GM21619 (cell line): ENCODE data around the gene RPS27A.
"Not testable (repeated sequence)": the region's sequence is repeated elsewhere in the genome, so short reads cannot be mapped to it uniquely, and the experiment has no call there.

Experiments
- ATAC-seq: cut with Tn5 transposase; IDR thresholded peaks from one replicate; pipeline ENCODE4 v1.9.1; 2021; ENCODE audit not compliant: unreplicated experiment

RPS27A gene

DNA sequence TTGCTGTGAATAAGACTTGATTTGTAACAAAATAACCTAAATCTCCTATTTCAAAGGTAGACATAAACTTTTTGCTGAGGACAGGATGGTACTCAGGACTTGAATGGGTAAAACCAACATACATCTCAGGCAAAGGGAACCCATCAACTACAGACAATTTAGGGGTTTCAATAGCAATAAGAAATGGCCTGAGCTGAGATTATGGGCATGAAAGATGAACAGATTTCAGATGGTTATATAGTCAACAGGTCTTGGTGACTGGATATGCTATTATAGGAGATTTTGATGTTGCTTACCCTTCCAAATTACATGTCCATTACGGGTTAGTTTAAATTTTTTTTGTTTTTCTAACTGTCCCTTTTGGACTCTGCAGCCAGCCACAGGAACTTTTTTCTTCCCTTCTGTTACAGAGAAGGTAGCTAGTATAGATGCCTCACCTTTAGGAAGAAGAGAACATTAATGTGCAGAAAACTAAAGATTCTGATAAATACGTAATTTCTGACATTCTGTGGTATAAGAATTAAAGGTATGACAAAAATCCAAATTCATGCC lies 4.6 kb downstream of the RPS27A start:
- no peak for ATAC-seq

DNA sequence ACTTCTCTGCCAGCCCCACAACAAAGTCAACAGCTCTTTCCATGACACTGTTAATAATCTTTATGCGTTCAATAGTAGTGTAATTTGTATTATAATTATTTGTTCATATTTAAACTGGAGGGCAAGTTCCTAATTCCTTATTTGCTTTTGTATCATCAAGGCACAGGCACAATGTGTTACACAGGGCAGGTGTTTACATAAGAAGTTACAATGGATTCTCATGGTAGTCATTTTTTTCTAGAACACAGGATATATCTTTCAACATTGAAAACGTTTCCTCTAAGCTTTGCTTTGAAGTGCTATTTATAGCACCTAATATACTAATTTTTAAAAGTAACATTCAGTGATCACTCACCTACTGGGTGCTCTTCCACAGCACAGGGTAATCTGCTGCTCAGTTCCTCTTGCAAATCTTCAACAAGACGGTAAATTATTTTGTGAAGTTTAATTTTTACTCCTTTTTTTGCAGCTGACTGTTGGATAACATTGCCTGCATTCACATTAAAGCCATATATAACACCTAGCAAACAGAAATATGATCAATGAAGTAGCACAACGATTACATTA lies 7.3 kb downstream of the RPS27A start:
- ATAC-seq: no peak

DNA sequence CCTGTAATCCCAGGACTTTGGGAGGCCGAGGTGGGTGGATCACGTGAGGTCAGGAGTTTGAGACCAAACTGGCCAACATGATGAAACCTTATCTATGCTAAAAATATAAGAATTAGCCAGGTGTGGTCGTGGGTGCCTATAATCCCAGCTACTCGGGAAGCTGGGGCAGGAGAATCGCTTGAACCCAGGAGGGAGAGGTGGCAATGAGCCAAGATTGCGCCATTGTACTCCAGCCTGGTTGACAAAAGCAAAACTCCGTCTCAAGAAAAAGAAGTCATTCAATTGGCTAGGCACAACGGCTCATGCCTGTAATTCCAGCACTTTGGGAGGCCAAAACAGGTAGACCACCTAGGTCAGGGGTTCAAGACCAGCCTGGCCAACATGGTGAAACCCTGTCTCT lies 9.1 kb downstream of the RPS27A start:
- ATAC-seq: not testable (repeated sequence)

DNA sequence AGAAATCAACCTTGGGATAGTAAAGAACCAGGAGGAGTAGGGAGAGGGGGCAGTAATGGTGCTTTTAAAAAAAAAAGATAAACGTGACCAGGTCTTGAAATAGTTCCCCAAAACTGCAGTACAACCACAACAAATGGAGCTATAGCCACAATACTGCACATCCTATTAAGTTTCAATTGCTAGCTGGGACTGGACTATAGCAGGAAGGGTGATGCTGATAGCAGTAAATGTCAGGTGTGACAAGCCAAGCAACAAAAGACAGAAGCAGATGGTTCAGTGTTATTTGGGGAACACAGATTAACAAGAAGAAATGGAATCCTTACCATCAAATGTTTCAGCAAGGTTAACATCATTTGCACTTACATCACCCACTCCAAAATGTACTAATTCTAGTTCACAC lies 10.1 kb downstream of the RPS27A start:
- no peak for ATAC-seq

DNA sequence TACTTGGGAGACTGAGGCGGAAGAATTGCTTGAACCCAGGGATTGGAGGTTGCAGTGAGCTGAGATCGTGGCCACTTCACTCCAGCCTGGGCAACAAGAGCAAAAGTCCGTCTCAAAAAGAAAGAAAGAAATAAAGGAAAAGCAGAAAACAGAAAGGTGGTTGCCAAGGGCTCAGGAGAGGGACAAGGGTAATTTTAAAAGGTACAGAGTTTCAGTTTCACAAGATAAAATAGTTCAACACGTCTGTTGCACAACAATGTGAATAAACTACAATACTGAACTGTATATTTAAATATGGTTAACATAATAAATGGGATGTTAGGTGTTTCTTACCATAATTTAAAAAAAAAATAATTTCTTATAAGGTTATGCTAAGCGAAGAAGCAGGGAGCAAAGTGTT lies 12.9 kb downstream of the RPS27A start:
- ATAC-seq: no peak

DNA sequence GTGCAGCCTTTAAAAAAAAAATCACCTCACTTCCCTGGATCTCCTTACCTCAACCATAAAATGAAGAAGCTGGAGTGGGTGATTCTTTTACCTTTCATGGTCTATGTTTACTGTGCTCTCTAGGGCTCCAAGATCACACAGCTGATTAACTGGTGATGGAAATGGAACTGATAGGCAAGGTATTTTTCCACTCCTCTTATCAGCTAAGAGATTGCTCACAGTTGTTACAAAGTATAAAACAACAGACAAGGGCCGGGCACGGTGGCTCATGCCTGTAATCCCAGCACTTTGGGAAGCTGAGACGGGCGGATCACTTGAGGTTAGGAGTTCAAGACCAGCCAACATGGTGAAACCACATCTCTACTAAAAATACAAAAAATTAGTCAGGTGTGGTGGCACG lies 14.5 kb downstream of the RPS27A start:
- no peak for ATAC-seq

DNA sequence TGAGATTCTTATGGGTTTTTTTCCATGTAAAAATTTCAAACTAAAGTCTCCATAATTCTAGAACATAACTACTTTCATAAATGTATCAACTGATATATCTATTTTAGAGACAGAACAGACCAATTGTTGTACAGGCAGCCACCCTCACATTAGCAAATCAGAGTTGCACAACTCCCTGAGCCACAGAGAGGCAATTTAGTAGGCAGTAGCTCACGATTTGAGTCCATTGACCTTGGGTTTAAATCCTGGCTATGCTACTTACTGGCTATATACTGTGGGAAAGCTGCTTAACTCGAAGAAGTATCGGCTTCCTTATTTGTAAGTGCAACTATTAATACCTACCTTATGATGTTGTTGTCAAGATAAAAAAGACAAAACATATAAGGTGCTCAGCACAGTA lies 20.3 kb downstream of the RPS27A start:
- no peak for ATAC-seq

DNA sequence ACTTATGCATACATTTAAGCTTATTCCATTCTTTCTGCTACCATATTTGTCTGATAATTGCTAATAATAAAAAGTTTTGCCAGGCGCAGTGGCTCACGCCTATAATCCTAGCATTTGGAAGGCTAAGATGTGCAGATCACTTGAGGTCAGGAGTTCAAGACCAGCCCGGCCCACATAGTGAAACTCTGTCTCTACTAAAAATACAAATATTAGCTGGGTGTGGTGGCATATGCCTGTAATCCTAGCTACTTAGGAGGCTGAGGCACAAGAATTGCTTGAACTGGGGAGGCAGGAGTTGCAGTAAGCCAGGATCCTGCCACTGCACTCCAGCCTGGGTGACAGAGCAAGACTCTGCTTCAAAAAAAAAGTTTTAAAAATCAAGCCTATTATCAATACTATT lies 27.1 kb downstream of the RPS27A start:
- not testable (repeated sequence) for ATAC-seq

DNA sequence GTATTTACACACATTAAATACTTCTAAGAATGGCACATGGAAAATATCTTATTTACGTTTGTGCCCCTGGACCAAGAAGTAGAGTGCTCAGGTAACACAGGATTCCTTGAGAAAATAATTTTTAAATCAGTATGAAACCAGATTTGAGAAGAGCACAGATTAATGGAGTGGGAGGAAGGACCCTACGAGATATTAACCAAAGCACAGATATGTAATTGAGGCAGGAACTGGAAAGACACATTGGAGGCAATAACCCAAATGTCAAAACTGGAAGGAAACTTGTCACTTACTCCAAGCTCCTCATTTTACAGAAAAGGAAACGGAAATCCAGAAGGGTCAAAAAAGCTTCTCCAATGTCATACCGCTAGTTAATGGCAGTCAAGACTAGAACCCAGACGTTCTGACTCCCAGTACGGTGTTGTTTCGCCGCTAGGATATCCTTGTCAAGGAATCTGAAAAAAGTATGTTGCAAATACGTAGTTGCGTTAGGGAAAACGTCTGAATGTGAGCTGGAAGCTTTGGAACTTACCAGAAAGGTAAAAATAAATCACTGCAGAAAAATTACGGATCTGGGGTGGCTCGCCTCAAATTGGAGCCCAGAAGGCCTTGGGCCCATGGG lies 35.9 kb downstream of the RPS27A start:
- ATAC-seq: no peak

DNA sequence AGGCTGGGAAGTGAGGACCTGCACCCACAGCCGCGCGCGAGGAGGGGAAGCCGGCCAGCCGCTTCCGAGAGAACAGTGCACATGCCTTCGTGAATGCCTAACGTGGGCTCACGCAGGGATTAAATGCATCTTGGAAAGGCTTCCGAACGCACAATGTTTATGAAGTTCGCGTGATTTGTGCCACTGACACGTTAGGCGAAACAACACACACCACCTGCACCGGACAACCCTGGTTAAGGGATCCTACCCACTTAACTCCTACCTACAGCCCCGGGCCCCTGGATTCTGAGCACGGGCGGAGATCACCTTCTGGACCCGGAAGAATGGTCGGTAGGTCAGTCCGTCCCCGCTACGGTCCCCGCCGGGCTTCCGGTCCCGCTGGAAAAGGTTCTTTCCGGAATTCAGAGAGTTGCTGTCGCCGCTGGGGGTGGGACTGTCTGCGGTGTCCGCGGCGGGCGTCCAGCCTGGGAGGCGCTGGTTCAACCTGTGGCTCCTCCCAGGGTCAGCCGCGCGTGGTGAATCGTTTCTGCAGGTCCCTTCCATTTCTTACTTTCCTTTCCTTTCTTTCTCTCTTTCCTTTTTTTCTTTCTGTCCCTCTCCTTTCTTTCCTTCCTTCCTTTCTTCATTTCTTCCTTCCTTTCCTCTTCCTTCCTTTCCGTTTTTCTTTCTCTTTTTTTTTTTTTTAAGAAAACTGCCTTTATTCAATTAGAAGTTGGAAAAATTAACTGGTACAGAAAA lies 36.6 kb downstream of the RPS27A start, which contains the start of gene MTIF2:
Gene MTIF2 (minus strand): TSS at position 325 of the 738 bp plus-strand sequence. CDS start 5,373 bp downstream, outside the sequence.
- peak; percentile 96 for ATAC-seq

DNA sequence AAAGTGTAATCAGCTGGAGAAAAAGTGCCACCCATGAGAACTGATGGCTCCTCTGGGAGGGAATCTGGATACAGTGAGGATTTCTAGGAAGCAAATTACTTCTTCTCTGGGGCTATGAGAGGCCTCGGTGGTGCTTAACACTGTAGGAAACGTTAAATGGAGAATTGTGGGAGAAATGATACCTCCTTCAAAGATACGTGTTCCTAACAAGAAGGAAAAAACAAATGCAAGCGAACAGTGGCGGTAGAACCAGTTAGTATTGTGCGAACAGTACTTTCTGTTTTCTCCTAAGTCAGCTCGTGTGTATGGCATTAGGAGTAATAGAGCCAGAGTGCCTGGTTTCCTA lies 37.1 kb downstream of the RPS27A start:
- ATAC-seq: no peak

DNA sequence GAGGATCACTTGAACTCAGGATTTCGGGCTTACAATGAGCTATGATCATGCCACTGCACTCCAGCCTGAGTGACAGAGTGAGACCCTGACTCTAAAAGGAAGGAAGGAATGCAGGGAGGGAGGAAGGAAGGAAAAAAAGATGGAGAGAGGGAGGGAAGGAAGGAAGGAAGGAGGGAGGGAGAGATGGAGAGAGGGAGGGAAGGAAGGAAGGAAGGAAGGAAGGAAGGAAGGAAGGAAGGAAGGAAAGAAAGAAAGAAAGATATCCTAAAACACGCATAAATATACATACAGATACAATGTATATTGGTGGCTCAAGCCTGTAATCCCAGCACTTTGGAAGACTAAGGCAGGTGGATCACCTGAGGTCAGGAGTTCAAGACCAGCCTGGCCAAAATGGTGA lies 41.9 kb downstream of the RPS27A start:
- not testable (repeated sequence) for ATAC-seq

DNA sequence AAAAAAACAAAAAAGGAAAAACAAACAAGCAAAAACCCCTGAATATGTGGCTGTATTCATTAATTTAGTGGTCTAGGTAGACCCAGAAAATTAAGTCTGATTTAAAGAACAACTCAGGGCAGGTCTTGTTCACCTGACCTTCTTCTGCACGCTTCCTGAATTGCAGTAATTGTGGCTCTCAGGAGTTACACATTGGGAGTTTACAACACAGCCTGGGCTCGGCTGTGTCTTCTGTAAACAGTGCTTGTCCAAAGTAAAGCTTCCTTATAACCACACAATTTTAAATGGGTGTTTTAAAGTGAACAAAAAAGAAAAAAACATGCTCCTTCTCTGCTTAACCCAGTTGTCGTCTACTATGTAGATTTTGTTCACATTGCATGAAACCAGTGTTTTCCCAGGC lies 44.8 kb downstream of the RPS27A start:
- ATAC-seq: no peak

DNA sequence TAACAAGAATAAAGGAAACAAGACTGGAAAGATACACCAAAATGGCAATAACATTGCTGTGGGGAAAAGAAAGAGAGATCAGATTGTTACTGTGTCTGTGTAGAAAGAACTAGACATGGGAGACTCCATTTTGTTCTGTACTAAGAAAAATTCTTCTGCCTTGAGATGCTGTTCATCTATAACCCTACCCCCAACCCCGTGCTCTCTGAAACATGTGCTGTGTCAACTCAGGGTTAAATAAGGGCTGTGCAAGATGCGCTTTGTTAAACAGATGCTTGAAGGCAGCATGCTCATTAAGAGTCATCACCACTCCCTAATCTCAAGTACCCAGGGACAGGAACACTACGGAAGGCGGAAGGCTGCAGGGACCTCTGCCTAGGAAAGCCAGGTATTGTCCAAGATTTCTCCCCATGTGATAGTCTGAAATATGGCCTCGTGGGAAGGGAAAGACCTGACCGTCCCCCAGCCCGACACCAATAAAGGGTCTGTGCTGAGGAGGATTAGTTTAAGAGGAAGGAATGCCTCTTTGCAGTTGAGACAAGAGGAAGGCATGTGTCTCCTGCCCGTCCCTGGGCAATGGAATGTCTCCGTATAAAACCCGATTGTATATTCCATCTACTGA lies 46.8 kb downstream of the RPS27A start:
- not testable (repeated sequence) for ATAC-seq

DNA sequence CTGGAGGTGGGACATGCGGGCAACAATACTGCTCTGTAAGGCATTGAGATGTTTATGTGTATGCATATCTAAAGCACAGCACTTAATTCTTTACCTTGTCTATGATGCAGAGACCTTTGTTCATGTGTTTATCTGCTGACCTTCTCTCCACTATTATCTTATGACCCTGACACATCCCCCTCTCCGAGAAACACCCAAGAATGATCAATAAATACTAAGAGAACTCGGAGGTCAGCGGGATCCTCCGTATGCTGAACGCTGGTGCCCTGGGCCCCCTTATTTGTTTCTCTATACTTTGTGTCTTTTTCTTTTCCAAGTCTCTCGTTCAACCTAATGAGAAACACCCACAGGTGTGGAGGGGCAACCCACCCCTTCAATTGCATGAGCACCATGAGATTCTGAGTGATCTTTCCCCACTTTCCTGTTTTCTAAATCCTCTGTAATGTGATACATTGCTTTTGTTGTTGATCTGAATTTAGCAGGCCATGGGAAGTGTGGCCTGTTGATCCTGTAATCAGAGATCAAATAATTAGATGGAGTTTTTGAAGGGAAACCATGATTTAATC lies 47.5 kb downstream of the RPS27A start:
- not testable (repeated sequence) for ATAC-seq

DNA sequence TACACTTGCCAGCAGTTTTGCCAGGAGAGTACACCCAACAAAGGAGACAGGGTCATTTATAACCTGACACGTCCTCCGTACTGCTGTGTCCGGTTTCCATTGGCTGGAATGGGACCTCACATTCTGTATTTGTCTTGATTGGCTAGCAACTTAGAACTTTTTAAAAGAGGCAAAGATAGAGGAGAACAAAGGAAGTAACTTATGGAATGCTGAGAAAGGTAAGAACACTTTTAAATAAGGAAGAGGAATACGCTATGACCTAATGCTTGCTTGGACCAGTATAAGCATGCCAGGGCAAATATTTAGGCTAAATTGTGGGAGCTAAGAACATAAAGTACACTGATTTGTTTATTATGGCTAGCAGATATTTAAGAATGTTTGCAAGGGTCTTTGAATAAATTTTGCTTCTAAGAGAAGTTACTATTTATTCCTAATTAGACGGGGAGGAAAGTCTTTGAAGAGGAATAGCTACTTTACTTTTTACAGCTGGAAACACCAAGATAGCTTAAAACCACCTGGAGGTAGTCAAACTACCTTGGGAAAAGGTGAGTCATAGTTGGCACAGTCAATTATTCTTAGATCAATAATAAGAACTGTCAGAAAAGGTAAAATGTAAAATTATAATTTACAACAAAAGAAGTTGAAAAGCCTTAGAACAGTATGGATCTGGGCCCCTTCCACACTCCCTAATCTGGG lies 48.5 kb downstream of the RPS27A start:
- not testable (repeated sequence) for ATAC-seq

DNA sequence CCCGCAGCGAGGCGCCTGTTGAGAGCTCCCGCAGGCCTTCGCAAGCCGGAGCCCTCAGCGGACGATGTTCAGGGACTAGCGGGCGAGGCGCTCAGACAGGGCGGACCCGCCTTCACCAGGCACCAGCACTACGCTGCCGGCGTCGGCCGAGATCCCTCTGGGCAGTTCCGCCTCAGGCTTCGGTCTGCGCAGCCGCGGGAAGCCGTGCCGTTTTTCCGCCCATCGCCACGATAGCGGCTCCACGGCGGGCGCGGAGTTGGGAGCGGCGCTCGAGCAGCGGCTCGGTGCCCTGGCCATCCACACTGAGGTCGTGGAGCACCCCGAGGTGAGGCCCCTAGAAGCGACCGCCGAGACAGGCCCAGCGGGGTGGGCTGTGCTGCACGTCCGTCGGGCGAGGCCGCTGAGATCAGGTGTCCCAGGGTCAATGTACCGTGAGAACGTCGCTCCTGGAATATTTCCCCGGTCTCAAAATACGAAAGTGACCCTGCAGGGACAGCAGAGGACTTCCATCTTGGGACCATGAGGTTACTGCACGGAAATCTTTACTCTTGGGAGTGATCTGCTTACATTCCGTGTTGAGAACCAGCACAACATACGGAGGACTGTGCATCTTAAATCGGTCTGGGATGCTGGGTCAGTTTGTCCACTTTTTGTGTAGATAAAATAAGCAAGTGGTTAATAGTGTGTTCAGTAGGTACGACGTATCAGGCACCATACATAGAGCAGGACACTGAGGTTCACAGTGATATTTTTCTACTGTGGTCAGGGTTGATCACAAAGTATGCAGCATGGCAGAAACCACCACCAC lies 49.8 kb downstream of the RPS27A start:
- peak; percentile 98 for ATAC-seq

DNA sequence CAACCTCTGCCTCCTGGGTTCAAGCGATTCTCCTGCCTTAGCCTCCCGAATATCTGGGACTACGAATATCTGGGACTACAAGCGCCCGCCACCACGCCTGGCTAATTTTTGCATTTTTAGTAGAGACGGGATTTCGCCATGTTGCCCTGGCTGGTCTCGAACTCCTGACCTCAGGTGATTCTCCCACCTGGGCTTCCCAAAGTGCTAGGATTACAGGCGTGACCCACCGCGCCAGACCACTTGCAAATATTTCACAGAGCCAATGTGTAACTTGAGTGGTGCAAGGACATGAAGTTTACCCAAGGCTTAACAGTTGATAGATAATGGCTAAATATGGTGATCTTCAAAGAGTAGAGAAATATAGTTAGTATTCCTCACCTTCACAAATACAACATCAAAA lies 50.6 kb downstream of the RPS27A start:
- ATAC-seq: no peak
